ENCODE measurements around the gene PRMT1.

Gene PRMT1

GRCh38 chr19:49699364-49699763 is 22.3 kb downstream of the PRMT1 start:
- no peaks in the 10 kb centered on the region for H3K9me3 ChIP-seq (replicated peaks; ENCODE audit: low read length)
- no peak overlapping the region for H3K9ac ChIP-seq (ENCODE audit: low read depth, low read length)
- no peaks in the 10 kb centered on the region for H3K4me1 ChIP-seq (ENCODE audit: control insufficient read depth, insufficient read depth, low read length)
- no peaks in the 10 kb centered on the region for H3K27me3 ChIP-seq (ENCODE audit: control insufficient read depth, insufficient read depth, low read length)
- no peaks in the 10 kb centered on the region for H3K36me3 ChIP-seq (ENCODE audit: insufficient read depth, low read length)
- H3K4me3 ChIP-seq (ENCODE audit: low read length): no peak overlapping the region
- H3K4me2 ChIP-seq (ENCODE audit: low read length): no peak overlapping the region

- no peaks in the 10 kb centered on the region for H3K9me3 ChIP-seq (replicated peaks; ENCODE audit: low read length)
- H3K9ac ChIP-seq (ENCODE audit: low read depth, low read length): no peak overlapping the region
- H3K4me2 ChIP-seq (ENCODE audit: low read length): no peak overlapping the region
- no peaks in the 10 kb centered on the region for H3K27me3 ChIP-seq (ENCODE audit: control insufficient read depth, insufficient read depth, low read length)
- no peaks in the 10 kb centered on the region for H3K4me1 ChIP-seq (ENCODE audit: control insufficient read depth, insufficient read depth, low read length)
- H3K4me3 ChIP-seq (ENCODE audit: low read length): no peak overlapping the region
- H3K36me3 ChIP-seq (ENCODE audit: insufficient read depth, low read length): no peaks in the 10 kb centered on the region
Measured at GRCh38 chr19:49700563-49700962, 23.5 kb downstream of the PRMT1 start.

GRCh38 chr19:49701271-49701786 is 24.3 kb downstream of the PRMT1 start:
- H3K4me1 ChIP-seq (ENCODE audit: control insufficient read depth, insufficient read depth, low read length): no peaks in the 10 kb centered on the region
- H3K9ac ChIP-seq (ENCODE audit: low read depth, low read length): no peak overlapping the region
- no peak overlapping the region for H3K4me3 ChIP-seq (ENCODE audit: low read length)
- H3K36me3 ChIP-seq (ENCODE audit: insufficient read depth, low read length): no peaks in the 10 kb centered on the region
- no peaks in the 10 kb centered on the region for H3K27me3 ChIP-seq (ENCODE audit: control insufficient read depth, insufficient read depth, low read length)
- no peaks in the 10 kb centered on the region for H3K9me3 ChIP-seq (replicated peaks; ENCODE audit: low read length)
- no peak overlapping the region for H3K4me2 ChIP-seq (ENCODE audit: low read length)

GRCh38 chr19:49704888-49705642 is 28.0 kb downstream of the PRMT1 start:
- Histone ChIP-seq H3K4me3 (ENCODE audit: low read length) (no peak overlapping the region), H3K4me1 (ENCODE audit: control insufficient read depth, insufficient read depth, low read length) (no peaks in the 10 kb centered on the region), H3K9me3 (replicated peaks; ENCODE audit: low read length) (no peaks in the 10 kb centered on the region), H3K4me2 (ENCODE audit: low read length) (no peak overlapping the region), H3K9ac (ENCODE audit: low read depth, low read length) (no peak overlapping the region), H3K36me3 (ENCODE audit: insufficient read depth, low read length) (no peaks in the 10 kb centered on the region), H3K27me3 (ENCODE audit: control insufficient read depth, insufficient read depth, low read length) (no peaks in the 10 kb centered on the region)

- no peaks in the 10 kb centered on the region for H3K27me3 ChIP-seq (ENCODE audit: control insufficient read depth, insufficient read depth, low read length)
- peaks cover 7% of the 10 kb centered on the region for H3K4me1 ChIP-seq (ENCODE audit: control insufficient read depth, insufficient read depth, low read length)
- H3K9ac ChIP-seq (ENCODE audit: low read depth, low read length): no peak overlapping the region
- no peak overlapping the region for H3K4me3 ChIP-seq (ENCODE audit: low read length)
- no peaks in the 10 kb centered on the region for H3K9me3 ChIP-seq (replicated peaks; ENCODE audit: low read length)
- no peaks in the 10 kb centered on the region for H3K36me3 ChIP-seq (ENCODE audit: insufficient read depth, low read length)
- H3K4me2 ChIP-seq (ENCODE audit: low read length): no peak overlapping the region
Measured at GRCh38 chr19:49705919-49706318, 28.8 kb downstream of the PRMT1 start.

GRCh38 chr19:49710372-49710951 is 33.4 kb downstream of the PRMT1 start:
- Histone ChIP-seq H3K27me3 (ENCODE audit: control insufficient read depth, insufficient read depth, low read length) (no peaks in the 10 kb centered on the region), H3K4me3 (ENCODE audit: low read length) (no peak overlapping the region), H3K36me3 (ENCODE audit: insufficient read depth, low read length) (no peaks in the 10 kb centered on the region), H3K4me2 (ENCODE audit: low read length) (no peak overlapping the region), H3K9me3 (replicated peaks; ENCODE audit: low read length) (no peaks in the 10 kb centered on the region), H3K4me1 (ENCODE audit: control insufficient read depth, insufficient read depth, low read length) (peaks cover 19% of the 10 kb centered on the region), H3K9ac (ENCODE audit: low read depth, low read length) (no peak overlapping the region)

- no peaks in the 10 kb centered on the region for H3K9me3 ChIP-seq (replicated peaks; ENCODE audit: low read length)
- H3K4me3 ChIP-seq (ENCODE audit: low read length): peak overlapping the region; percentile 60
- H3K9ac ChIP-seq (ENCODE audit: low read depth, low read length): peak overlapping the region; percentile 46
- H3K4me1 ChIP-seq (ENCODE audit: control insufficient read depth, insufficient read depth, low read length): peaks cover 19% of the 10 kb centered on the region
- H3K36me3 ChIP-seq (ENCODE audit: insufficient read depth, low read length): no peaks in the 10 kb centered on the region
- no peaks in the 10 kb centered on the region for H3K27me3 ChIP-seq (ENCODE audit: control insufficient read depth, insufficient read depth, low read length)
- H3K4me2 ChIP-seq (ENCODE audit: low read length): peak overlapping the region; percentile 78
Measured at GRCh38 chr19:49712397-49712859, 35.4 kb downstream of the PRMT1 start.

GRCh38 chr19:49713236-49713845 is 36.3 kb downstream of the PRMT1 start:
- H3K9ac ChIP-seq (ENCODE audit: low read depth, low read length): peak overlapping the region; percentile 41
- H3K4me3 ChIP-seq (ENCODE audit: low read length): no peak overlapping the region
- no peaks in the 10 kb centered on the region for H3K27me3 ChIP-seq (ENCODE audit: control insufficient read depth, insufficient read depth, low read length)
- peak overlapping the region; percentile 38 for H3K4me2 ChIP-seq (ENCODE audit: low read length)
- H3K9me3 ChIP-seq (replicated peaks; ENCODE audit: low read length): no peaks in the 10 kb centered on the region
- H3K36me3 ChIP-seq (ENCODE audit: insufficient read depth, low read length): no peaks in the 10 kb centered on the region
- peaks cover 19% of the 10 kb centered on the region for H3K4me1 ChIP-seq (ENCODE audit: control insufficient read depth, insufficient read depth, low read length)

- Histone ChIP-seq H3K4me1 (ENCODE audit: control insufficient read depth, insufficient read depth, low read length) (peaks cover 12% of the 10 kb centered on the region), H3K9me3 (replicated peaks; ENCODE audit: low read length) (no peaks in the 10 kb centered on the region), H3K9ac (ENCODE audit: low read depth, low read length) (no peak overlapping the region), H3K4me3 (ENCODE audit: low read length) (no peak overlapping the region), H3K4me2 (ENCODE audit: low read length) (no peak overlapping the region), H3K36me3 (ENCODE audit: insufficient read depth, low read length) (no peaks in the 10 kb centered on the region), H3K27me3 (ENCODE audit: control insufficient read depth, insufficient read depth, low read length) (no peaks in the 10 kb centered on the region)
Measured at GRCh38 chr19:49716154-49716553, 39.1 kb downstream of the PRMT1 start.

GRCh38 chr19:49718511-49718910 is 41.4 kb downstream of the PRMT1 start:
- Histone ChIP-seq H3K4me1 (ENCODE audit: control insufficient read depth, insufficient read depth, low read length) (no peaks in the 10 kb centered on the region), H3K4me2 (ENCODE audit: low read length) (peak overlapping the region; percentile 85), H3K27me3 (ENCODE audit: control insufficient read depth, insufficient read depth, low read length) (no peaks in the 10 kb centered on the region), H3K9ac (ENCODE audit: low read depth, low read length) (no peak overlapping the region), H3K4me3 (ENCODE audit: low read length) (peak overlapping the region; percentile 76), H3K9me3 (replicated peaks; ENCODE audit: low read length) (no peaks in the 10 kb centered on the region), H3K36me3 (ENCODE audit: insufficient read depth, low read length) (no peaks in the 10 kb centered on the region)

GRCh38 chr19:49718991-49719390 is 41.9 kb downstream of the PRMT1 start:
- Histone ChIP-seq H3K4me2 (ENCODE audit: low read length) (no peak overlapping the region), H3K36me3 (ENCODE audit: insufficient read depth, low read length) (no peaks in the 10 kb centered on the region), H3K9me3 (replicated peaks; ENCODE audit: low read length) (no peaks in the 10 kb centered on the region), H3K9ac (ENCODE audit: low read depth, low read length) (no peak overlapping the region), H3K27me3 (ENCODE audit: control insufficient read depth, insufficient read depth, low read length) (no peaks in the 10 kb centered on the region), H3K4me1 (ENCODE audit: control insufficient read depth, insufficient read depth, low read length) (no peaks in the 10 kb centered on the region), H3K4me3 (ENCODE audit: low read length) (no peak overlapping the region)
